Hepatocyte (in vitro differentiated cells): ENCODE measurements around the gene CYS1.

Experiments used
- EZH2 ChIP-seq: fragments of 200-600 bp; sonication (generic); IDR thresholded peaks from 2 replicates; pipeline ENCODE4 v1.6.1; 2016; ENCODE audit warnings: antibody characterized with exemption, mild to moderate bottlenecking, borderline replicate concordance
- TF ChIP-seq, protein P1 (sequence below): fragments of 200-600 bp; sonication (generic); IDR thresholded peaks from 2 replicates; pipeline ENCODE4 v1.5.1; 2016; ENCODE audit warnings: antibody characterized with exemption, mild to moderate bottlenecking; ENCODE audit not compliant: poor library complexity

GRCh38 chr2:10048501-10049171 lies 31.6 kb downstream of the CYS1 start:
- TF ChIP-seq, protein P1, sequence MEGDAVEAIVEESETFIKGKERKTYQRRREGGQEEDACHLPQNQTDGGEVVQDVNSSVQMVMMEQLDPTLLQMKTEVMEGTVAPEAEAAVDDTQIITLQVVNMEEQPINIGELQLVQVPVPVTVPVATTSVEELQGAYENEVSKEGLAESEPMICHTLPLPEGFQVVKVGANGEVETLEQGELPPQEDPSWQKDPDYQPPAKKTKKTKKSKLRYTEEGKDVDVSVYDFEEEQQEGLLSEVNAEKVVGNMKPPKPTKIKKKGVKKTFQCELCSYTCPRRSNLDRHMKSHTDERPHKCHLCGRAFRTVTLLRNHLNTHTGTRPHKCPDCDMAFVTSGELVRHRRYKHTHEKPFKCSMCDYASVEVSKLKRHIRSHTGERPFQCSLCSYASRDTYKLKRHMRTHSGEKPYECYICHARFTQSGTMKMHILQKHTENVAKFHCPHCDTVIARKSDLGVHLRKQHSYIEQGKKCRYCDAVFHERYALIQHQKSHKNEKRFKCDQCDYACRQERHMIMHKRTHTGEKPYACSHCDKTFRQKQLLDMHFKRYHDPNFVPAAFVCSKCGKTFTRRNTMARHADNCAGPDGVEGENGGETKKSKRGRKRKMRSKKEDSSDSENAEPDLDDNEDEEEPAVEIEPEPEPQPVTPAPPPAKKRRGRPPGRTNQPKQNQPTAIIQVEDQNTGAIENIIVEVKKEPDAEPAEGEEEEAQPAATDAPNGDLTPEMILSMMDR: peak; percentile 75
- no peak for TF ChIP-seq EZH2
